DND-41 (cell line): ENCODE data around the gene FNDC11.

Experiments used
- EZH2 ChIP-seq: IDR thresholded peaks from 3 replicates; pipeline ENCODE4 v1.6.1; 2012; ENCODE audit warnings: borderline replicate concordance, low read depth, mild to moderate bottlenecking, moderate library complexity, low read length, inconsistent platforms; ENCODE audit not compliant: severe bottlenecking
- TF ChIP-seq, protein P1 (sequence below): IDR thresholded peaks from 2 replicates; pipeline ENCODE4 v1.5.1; 2012; ENCODE audit warnings: borderline replicate concordance, low read length, moderate library complexity, mild to moderate bottlenecking; ENCODE audit not compliant: poor library complexity, severe bottlenecking; ENCODE audit errors: extremely low read depth

GRCh38 chr20:63557481-63557891 is 3.5 kb downstream of the FNDC11 start:
- TF ChIP-seq, protein P1, sequence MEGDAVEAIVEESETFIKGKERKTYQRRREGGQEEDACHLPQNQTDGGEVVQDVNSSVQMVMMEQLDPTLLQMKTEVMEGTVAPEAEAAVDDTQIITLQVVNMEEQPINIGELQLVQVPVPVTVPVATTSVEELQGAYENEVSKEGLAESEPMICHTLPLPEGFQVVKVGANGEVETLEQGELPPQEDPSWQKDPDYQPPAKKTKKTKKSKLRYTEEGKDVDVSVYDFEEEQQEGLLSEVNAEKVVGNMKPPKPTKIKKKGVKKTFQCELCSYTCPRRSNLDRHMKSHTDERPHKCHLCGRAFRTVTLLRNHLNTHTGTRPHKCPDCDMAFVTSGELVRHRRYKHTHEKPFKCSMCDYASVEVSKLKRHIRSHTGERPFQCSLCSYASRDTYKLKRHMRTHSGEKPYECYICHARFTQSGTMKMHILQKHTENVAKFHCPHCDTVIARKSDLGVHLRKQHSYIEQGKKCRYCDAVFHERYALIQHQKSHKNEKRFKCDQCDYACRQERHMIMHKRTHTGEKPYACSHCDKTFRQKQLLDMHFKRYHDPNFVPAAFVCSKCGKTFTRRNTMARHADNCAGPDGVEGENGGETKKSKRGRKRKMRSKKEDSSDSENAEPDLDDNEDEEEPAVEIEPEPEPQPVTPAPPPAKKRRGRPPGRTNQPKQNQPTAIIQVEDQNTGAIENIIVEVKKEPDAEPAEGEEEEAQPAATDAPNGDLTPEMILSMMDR, result no peak
- TF ChIP-seq EZH2, result no peak
